NCI-H146 treated with DMSO at 0.1 percent for 48 hours (cell line): Measurements from ENCODE around the gene KIF6.

Experiments used
- DNase-seq: peaks from one replicate; lab custom pipeline; 2025; ENCODE audit not compliant: unreplicated experiment; lab: John Stamatoyannopoulos, UW

The KIF6 gene

GRCh38 chr6:39424831-39425230 is 300.4 kb downstream of the KIF6 start:
- no peak for DNase-seq

- DNase-seq = no peak
These were observed 303.0 kb downstream of the KIF6 start for GRCh38 chr6:39422238-39422637.

- no peak for DNase-seq
These were observed 303.6 kb downstream of the KIF6 start for GRCh38 chr6:39421383-39422225.

GRCh38 chr6:39420300-39421265 is 304.6 kb downstream of the KIF6 start:
- DNase-seq = no peak

- DNase-seq = no peak
These were observed 305.6 kb downstream of the KIF6 start for GRCh38 chr6:39419607-39420006.

- no peak for DNase-seq
These were observed 307.8 kb downstream of the KIF6 start for GRCh38 chr6:39417440-39417839.

- no peak for DNase-seq
These were observed 308.5 kb downstream of the KIF6 start for GRCh38 chr6:39416728-39417127.

GRCh38 chr6:39416026-39416425 is 309.2 kb downstream of the KIF6 start:
- no peak for DNase-seq

GRCh38 chr6:39415482-39415881 is 309.7 kb downstream of the KIF6 start:
- no peak for DNase-seq

- no peak for DNase-seq
These were observed 313.7 kb downstream of the KIF6 start for GRCh38 chr6:39411465-39411864.

- no peak for DNase-seq
These were observed 314.2 kb downstream of the KIF6 start for GRCh38 chr6:39411001-39411400.

GRCh38 chr6:39409889-39410288 is 315.3 kb downstream of the KIF6 start:
- no peak for DNase-seq

GRCh38 chr6:39407446-39407993 is 317.7 kb downstream of the KIF6 start:
- no peak for DNase-seq

GRCh38 chr6:39404312-39404711 is 320.9 kb downstream of the KIF6 start:
- DNase-seq = no peak

GRCh38 chr6:39403304-39403703 is 321.9 kb downstream of the KIF6 start:
- no peak for DNase-seq

- DNase-seq = no peak
These were observed 322.9 kb downstream of the KIF6 start for GRCh38 chr6:39402239-39402751.

- no peak for DNase-seq
These were observed 323.8 kb downstream of the KIF6 start for GRCh38 chr6:39401376-39401775.

- no peak for DNase-seq
These were observed 325.2 kb downstream of the KIF6 start for GRCh38 chr6:39400026-39400425.

GRCh38 chr6:39396854-39397253 is 328.4 kb downstream of the KIF6 start:
- no peak for DNase-seq

GRCh38 chr6:39393075-39393474 is 332.1 kb downstream of the KIF6 start:
- no peak for DNase-seq

- DNase-seq = no peak
These were observed 334.0 kb downstream of the KIF6 start for GRCh38 chr6:39391182-39391581.

- DNase-seq = no peak
These were observed 335.8 kb downstream of the KIF6 start for GRCh38 chr6:39389484-39389767.
